Heart right ventricle (tissue), 16 donors: ENCODE results near the gene LDLRAD4. TPM values are rescaled to one million over a fixed set of nuclear protein-coding genes. Genes with fewer than 3 reads are reported as not detected.
A peak's percentile ranks its signal among the peaks of the same experiment; 100 is the strongest.

ENCODE experiments used
- ATAC-seq, 8 donors: fragments of 200-7000 bp; cut with Tn5 transposase; one replicate each; pipeline ENCODE4 v1.9.1; 2020; ENCODE audit warnings: mild to moderate bottlenecking in 8 of 8, moderate library complexity in 8 of 8, moderate number of reproducible peaks in 1 of 8
- DNase-seq, 2 donors: peaks; one replicate each; pipeline ENCODE4 v3.0.0-alpha.2; 2020
- H3K27ac ChIP-seq, 10 donors: fragments of 200-600 bp; sonication (generic) in 2 of 10; one replicate each; pipeline versions ENCODE4 v1.5.0 to v1.8.0; 2020 to 2022; ENCODE audit warnings: mild to moderate bottlenecking in 3 of 10
- H3K27me3 ChIP-seq, 7 donors: fragments of 200-600 bp; one replicate each; pipeline ENCODE4 v1.8.0; 2021 to 2022; ENCODE audit warnings: mild to moderate bottlenecking in 2 of 7
- H3K36me3 ChIP-seq, 9 donors: fragments of 200-600 bp; sonication (generic) in 1 of 9; one replicate each; pipeline versions ENCODE4 v1.5.0 to v1.8.0; 2020 to 2022; ENCODE audit warnings: mild to moderate bottlenecking in 2 of 9
- H3K4me1 ChIP-seq, 9 donors: fragments of 200-600 bp; sonication (generic) in 1 of 9; one replicate each; pipeline versions ENCODE4 v1.5.0 to v1.8.0; 2020 to 2022; ENCODE audit warnings: mild to moderate bottlenecking in 4 of 9
- H3K4me3 ChIP-seq, 10 donors: fragments of 200-600 bp; sonication (generic) in 2 of 10; one replicate each; pipeline versions ENCODE4 v1.5.0 to v1.8.0; 2020 to 2022; ENCODE audit warnings: mild to moderate bottlenecking in 7 of 10, moderate library complexity in 2 of 10
- H3K9me3 ChIP-seq, 11 donors: fragments of 200-600 bp in 10 of 11; sonication (generic) in 2 of 11; one replicate each; pipeline versions ENCODE4 v1.5.0 to v1.8.0; 2013 to 2022; ENCODE audit warnings: mild to moderate bottlenecking in 2 of 11, control low read depth in 1 of 11, moderate library complexity in 1 of 11
- CTCF ChIP-seq, 9 donors: fragments of 200-600 bp; sonication (generic) in 2 of 9; IDR thresholded peaks; one replicate each; pipeline versions ENCODE4 v1.5.0 to v1.8.0; 2021 to 2022; ENCODE audit warnings: antibody characterized with exemption in 9 of 9, mild to moderate bottlenecking in 5 of 9, moderate library complexity in 1 of 9
- WGBS, 2 donors: extraction: QIAGEN DNeasy Blood & Tissue Kit; methylation state at CpG; one replicate each; pipeline ENCODE4 v1.1.7; 2013; ENCODE audit warnings: inconsistent platforms in 1 of 2; 5-methylcytosine and 5-hydroxymethylcytosine counted together
- intact Hi-C, 10 donors: fragments of 100-400 bp; cut with DNase I; formaldehyde crosslinking; loops; one replicate each; pipeline versions ENCODE4 v1.11.1 to v1.14.2; 2022
- polyA plus RNA-seq, 2 donors: library from polyadenylated mRNA; stranded (reverse); fragments of 200-250 nt; gene quantifications; one replicate each; pipeline ENCODE4 v1.2.3, GENCODE V29; 2013
- total RNA-seq, 10 donors: library from RNA; stranded (reverse); fragmentation: NEBNext Ultra II Directional in 3 of 10; extraction: Animal tissue kit (Norgen Biotek cat#: 25700) in 3 of 10; gene quantifications; one replicate each; pipeline versions ENCODE4 v1.2.1 to v1.2.4, GENCODE V29; 2021 to 2023
- donor health status: Arrhythmogenic right ventricular cardiomyopathy.
- donor health status: ischemic (EF 13 %, LVEDD 7.1; RV severe dilation, severe dysfunction).
- donor health status: healthy with polysubstance abuse.
- donor health status: DM: no; HTN: yes; CAD: no.
- donor health status: DM: no; HTN: no; CAD: no.
- donor health status: ischemic (EF 25% LVEDD 6.9; RV normal size, moderate dysfunction).
- donor health status: ischemic (EF 25% LVEDD 5.7; RV mildly dilated, moderate dysfunction).
- donor health status: healthy.
- donor health status: DM: yes; HTN: yes; CAD: no.
- donor health status: Ischemic cardiomyopathy.
- donor health status: ischemic (EF 35%, LVEDD 5.7; RV mildly dilated, moderate dysfunction).
- donor health status: nonischemic (EF 11% LVEDD 7.7; RV severe dilation, severe dysfunction).
- donor health status: DM: yes; HTN: yes; CAD: no.
- donor health status: PGD.
- donor health status: ischemic (EF 29% LVEDD 5.4; RV normal size, mild dysfunction).
- donor health status: nonischemic (EF 23%, LVEDD 6.1; RV moderate dilation, normal function).

Gene LDLRAD4
- total and polyA plus RNA-seq, 12 donors = 5.4 to 74.6 (median 34.6) TPM

DNA sequence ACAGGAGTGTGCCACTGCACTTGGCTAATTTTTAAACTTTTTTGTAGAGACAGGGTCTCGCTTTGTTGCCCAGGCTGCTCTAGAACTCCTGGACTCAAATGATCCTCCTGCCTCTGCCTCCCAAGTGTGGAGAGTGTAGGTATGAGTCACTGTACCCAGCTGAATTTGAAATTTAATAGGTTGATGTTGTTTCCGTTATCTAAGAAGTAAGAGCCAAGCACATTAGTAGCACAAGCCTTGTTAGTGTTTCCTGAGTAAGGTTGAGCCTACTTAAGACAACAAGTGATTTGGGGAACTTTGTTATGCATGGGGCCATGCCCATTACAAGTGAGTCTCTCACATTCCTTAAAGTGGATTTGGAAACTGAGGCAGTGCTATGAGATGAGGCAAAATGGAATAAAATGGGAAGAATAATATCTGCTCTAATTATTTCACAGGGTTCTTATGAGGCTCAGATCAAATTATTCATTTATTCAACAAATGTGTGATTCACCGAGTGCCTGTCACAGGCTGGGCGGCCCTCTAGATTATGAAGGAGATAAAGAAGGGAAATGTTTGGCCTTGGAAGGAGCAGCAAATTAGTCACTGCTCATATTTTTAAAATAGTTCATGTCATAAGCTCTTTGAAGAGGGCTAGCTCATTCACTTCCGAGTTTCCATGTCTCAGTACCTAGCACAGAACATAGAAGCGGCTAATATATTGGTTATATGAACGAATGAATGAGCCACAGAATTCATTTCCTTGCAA is 217.2 kb downstream of the LDLRAD4 start:
- 77 to 79% methylated on average over 7 of the region's 7 CpGs for WGBS, 2 donors
- intact Hi-C loops = loop anchor here in 2 of 10 donors (5.0 to 10.0 kb wide), 2 partner anchors 51 to 218 kb away; partner anchors contain the start of gene LDLRAD4 (in 1 of the 2)
- TF ChIP-seq CTCF (IDR thresholded peaks at IDR 0.05) = no peak
- Histone ChIP-seq H3K9me3 (no peaks in the 10 kb centered on the region), H3K27ac (peak overlapping the region in 7 of 10 donors; percentile 1 to 59 (median 30)), H3K4me3 (no peak overlapping the region), H3K36me3 (no peaks in the 10 kb centered on the region), H3K27me3 (no peaks in the 10 kb centered on the region), H3K4me1 (peaks cover 5 to 46% (median 33%) of the 10 kb centered on the region in 9 donors)
- DNase-seq = no peak
- peak in 7 of 8 donors; percentile 35 to 84 (median 63) for ATAC-seq

GRCh38 chr18:13436576-13436975 is 218.0 kb downstream of the LDLRAD4 start:
- H3K36me3 ChIP-seq = no peaks in the 10 kb centered on the region
- H3K9me3 ChIP-seq = no peaks in the 10 kb centered on the region
- no peak overlapping the region for H3K4me3 ChIP-seq
- H3K4me1 ChIP-seq = peaks cover 5 to 47% (median 33%) of the 10 kb centered on the region in 9 donors
- H3K27me3 ChIP-seq = no peaks in the 10 kb centered on the region
- TF ChIP-seq CTCF (IDR thresholded peaks at IDR 0.05) = no peak
- no peak for DNase-seq
- intact Hi-C loops = loop anchor here in 2 of 10 donors (5.0 to 10.0 kb wide), 2 partner anchors 52 to 219 kb away; partner anchors contain the start of gene LDLRAD4 (in 1 of the 2)
- H3K27ac ChIP-seq = peak overlapping the region in 5 of 10 donors; percentile 10 to 59 (median 48)
- peak in 4 of 8 donors; percentile 30 to 51 (median 46) for ATAC-seq
- WGBS, 2 donors = 68 to 76% methylated on average over 8 of the region's 8 CpGs

GRCh38 chr18:13437034-13437433 is 218.5 kb downstream of the LDLRAD4 start:
- TF ChIP-seq CTCF (IDR thresholded peaks at IDR 0.05) = no peak
- intact Hi-C loops = loop anchor here in 2 of 10 donors (5.0 to 10.0 kb wide), 2 partner anchors 52 to 220 kb away; partner anchors contain the start of gene LDLRAD4 (in 1 of the 2)
- WGBS, 2 donors = 62 to 65% methylated on average over 6 of the region's 6 CpGs
- ATAC-seq (peak in 3 of 8 donors; percentile 29 to 44 (median 32)), DNase-seq (no peak)
- peak overlapping the region in 3 of 10 donors; percentile 45 to 50 (median 48) for H3K27ac ChIP-seq
- H3K4me1 ChIP-seq = peaks cover 5 to 52% (median 33%) of the 10 kb centered on the region in 9 donors
- H3K9me3 ChIP-seq = no peaks in the 10 kb centered on the region
- H3K27me3 ChIP-seq = no peaks in the 10 kb centered on the region
- no peak overlapping the region for H3K4me3 ChIP-seq
- no peaks in the 10 kb centered on the region for H3K36me3 ChIP-seq

- no peak for ATAC-seq
- TF ChIP-seq CTCF (IDR thresholded peaks at IDR 0.05) = no peak
- Histone ChIP-seq H3K27ac (no peak overlapping the region), H3K4me3 (no peak overlapping the region), H3K36me3 (no peaks in the 10 kb centered on the region), H3K4me1 (peaks cover 5 to 60% (median 37%) of the 10 kb centered on the region in 9 donors), H3K27me3 (no peaks in the 10 kb centered on the region), H3K9me3 (no peaks in the 10 kb centered on the region)
- intact Hi-C loops = loop anchor here in 2 of 10 donors (5.0 to 10.0 kb wide), 2 partner anchors 53 to 221 kb away; partner anchors contain the start of gene LDLRAD4 (in 1 of the 2)
- no peak for DNase-seq
- WGBS, 2 donors = 72 to 79% methylated on average over 17 of the region's 17 CpGs
These were observed 219.4 kb downstream of the LDLRAD4 start for GRCh38 chr18:13437796-13438506.
